HEK293 (cell line): ENCODE data around the gene PDE9A.

Experiments used
- CTCF ChIA-PET: fragments of 350-600 bp; formaldehyde crosslinking; extraction: SDS; loops from one replicate; lab custom pipeline; 2021; ENCODE audit warnings: antibody characterized with exemption; lab: Yijun Ruan, JAX
- POLR2A ChIA-PET: fragments of 300-600 bp; formaldehyde crosslinking; extraction: SDS; loops from one replicate; lab custom pipeline; 2020; ENCODE audit warnings: antibody characterized with exemption, inconsistent platforms; lab: Yijun Ruan, JAX
- H3K27ac ChIP-seq: fragments of 200-500 bp; sonication (Bioruptor generic); 2 replicates; pipeline ENCODE4 v1.5.1; 2014; ENCODE audit warnings: low read depth, low read length, control low read depth, inconsistent platforms; ENCODE audit errors: extremely low read depth
- H3K36me3 ChIP-seq, 2 experiments: fragments of 200-500 bp in 1 of 2; sonication (Bioruptor generic) in 1 of 2; 1 replicate in 1 of 2; 2 replicates in 1 of 2; pipeline ENCODE4 v1.5.1; 2014 to 2017; ENCODE audit warnings: inconsistent platforms in 2 of 2, low read length in 2 of 2; ENCODE audit not compliant: control insufficient read depth in 2 of 2, insufficient read depth in 1 of 2
- H3K4me1 ChIP-seq: fragments of 200-500 bp; sonication (Bioruptor generic); 2 replicates; pipeline ENCODE4 v1.5.1; 2014; ENCODE audit warnings: mild to moderate bottlenecking, low read length, inconsistent platforms; ENCODE audit not compliant: control insufficient read depth, insufficient read depth
- H3K4me3 ChIP-seq: 2 replicates; pipeline ENCODE4 v1.5.1; 2011; ENCODE audit warnings: low read depth, mild to moderate bottlenecking, control low read depth, low read length, moderate library complexity
- H3K9me3 ChIP-seq: fragments of 200-500 bp; sonication (Bioruptor generic); 2 replicates; pipeline ENCODE4 v1.5.1; 2014; ENCODE audit warnings: low read depth, low read length, inconsistent platforms; ENCODE audit not compliant: control insufficient read depth, insufficient read depth
- CTCF ChIP-seq: fragments of 450-650 bp; formaldehyde crosslinking; IDR thresholded peaks from 2 replicates; pipeline ENCODE4 v1.5.1; 2016; ENCODE audit warnings: missing biosample characterization, missing genetic modification characterization
- GLIS1 ChIP-seq: fragments of 450-650 bp; formaldehyde crosslinking; IDR thresholded peaks from 2 replicates; pipeline ENCODE4 v1.5.1; 2016; ENCODE audit warnings: missing biosample characterization, missing genetic modification characterization
- KLF16 ChIP-seq: fragments of 450-650 bp; formaldehyde crosslinking; IDR thresholded peaks from 2 replicates; pipeline ENCODE4 v1.5.1; 2017; ENCODE audit warnings: missing biosample characterization, missing genetic modification characterization
- KLF9 ChIP-seq: fragments of 450-650 bp; formaldehyde crosslinking; IDR thresholded peaks from 2 replicates; pipeline ENCODE4 v1.5.1; 2016; ENCODE audit warnings: missing biosample characterization, missing genetic modification characterization, low read depth
- OSR2 ChIP-seq: fragments of 450-650 bp; formaldehyde crosslinking; IDR thresholded peaks from 2 replicates; pipeline ENCODE4 v1.5.1; 2016; ENCODE audit warnings: missing biosample characterization, missing genetic modification characterization
- ZNF133 ChIP-seq: fragments of 450-650 bp; formaldehyde crosslinking; IDR thresholded peaks from 2 replicates; pipeline ENCODE4 v1.5.1; 2016; ENCODE audit warnings: missing biosample characterization, missing genetic modification characterization
- ZNF138 ChIP-seq: fragments of 450-650 bp; formaldehyde crosslinking; IDR thresholded peaks from 2 replicates; pipeline ENCODE4 v1.5.1; 2016; ENCODE audit warnings: missing biosample characterization, missing genetic modification characterization, borderline replicate concordance
- ZNF140 ChIP-seq: fragments of 450-650 bp; formaldehyde crosslinking; IDR thresholded peaks from 2 replicates; pipeline ENCODE4 v1.5.1; 2016; ENCODE audit warnings: missing biosample characterization, missing genetic modification characterization
- ZNF157 ChIP-seq: fragments of 450-650 bp; formaldehyde crosslinking; IDR thresholded peaks from 2 replicates; pipeline ENCODE4 v1.5.1; 2016; ENCODE audit warnings: missing biosample characterization, missing genetic modification characterization
- ZNF18 ChIP-seq: fragments of 450-650 bp; formaldehyde crosslinking; IDR thresholded peaks from 2 replicates; pipeline ENCODE4 v1.5.1; 2016; ENCODE audit warnings: missing biosample characterization, missing genetic modification characterization
- ZNF311 ChIP-seq: fragments of 450-650 bp; formaldehyde crosslinking; IDR thresholded peaks from 2 replicates; pipeline ENCODE4 v1.5.1; 2017; ENCODE audit warnings: missing biosample characterization, missing genetic modification characterization, borderline replicate concordance
- ZNF37A ChIP-seq: fragments of 450-650 bp; IDR thresholded peaks from 2 replicates; pipeline ENCODE4 v1.5.1; 2018; ENCODE audit warnings: missing biosample characterization, missing genetic modification characterization
- ZNF48 ChIP-seq: fragments of 450-650 bp; formaldehyde crosslinking; IDR thresholded peaks from 2 replicates; pipeline ENCODE4 v1.5.1; 2016; ENCODE audit warnings: missing biosample characterization, missing genetic modification characterization
- ZNF501 ChIP-seq: fragments of 450-650 bp; formaldehyde crosslinking; IDR thresholded peaks from 2 replicates; pipeline ENCODE4 v1.5.1; 2016; ENCODE audit warnings: missing biosample characterization, missing genetic modification characterization
- ZNF561 ChIP-seq: fragments of 450-650 bp; IDR thresholded peaks from 2 replicates; pipeline ENCODE4 v1.5.1; 2018; ENCODE audit warnings: missing biosample characterization, missing genetic modification characterization, borderline replicate concordance
- ZNF626 ChIP-seq: fragments of 450-650 bp; sonication (Bioruptor Pico); formaldehyde crosslinking; IDR thresholded peaks from 2 replicates; pipeline ENCODE4 v1.5.1; 2018; ENCODE audit warnings: missing biosample characterization, missing genetic modification characterization, inconsistent platforms
- ZNF664 ChIP-seq: fragments of 450-650 bp; formaldehyde crosslinking; IDR thresholded peaks from 2 replicates; pipeline ENCODE4 v1.5.1; 2016; ENCODE audit warnings: missing biosample characterization, missing genetic modification characterization
- ZNF692 ChIP-seq: fragments of 450-650 bp; formaldehyde crosslinking; IDR thresholded peaks from 2 replicates; pipeline ENCODE4 v1.5.1; 2016; ENCODE audit warnings: missing biosample characterization, missing genetic modification characterization
- ZNF707 ChIP-seq: fragments of 450-650 bp; formaldehyde crosslinking; IDR thresholded peaks from 2 replicates; pipeline ENCODE4 v1.5.1; 2016; ENCODE audit warnings: missing biosample characterization, missing genetic modification characterization
- ZNF747 ChIP-seq: fragments of 450-650 bp; formaldehyde crosslinking; IDR thresholded peaks from 2 replicates; pipeline ENCODE4 v1.5.1; 2016; ENCODE audit warnings: missing biosample characterization, missing genetic modification characterization
- ZNF830 ChIP-seq: fragments of 450-650 bp; IDR thresholded peaks from 2 replicates; pipeline ENCODE4 v1.5.0; 2018; ENCODE audit warnings: missing biosample characterization, missing genetic modification characterization, low read depth, mild to moderate bottlenecking, moderate library complexity
- TF ChIP-seq, protein P1 (sequence below): fragments of 450-650 bp; formaldehyde crosslinking; IDR thresholded peaks from 2 replicates; pipeline ENCODE4 v1.5.1; 2016; ENCODE audit warnings: missing biosample characterization, missing genetic modification characterization

Gene PDE9A

DNA sequence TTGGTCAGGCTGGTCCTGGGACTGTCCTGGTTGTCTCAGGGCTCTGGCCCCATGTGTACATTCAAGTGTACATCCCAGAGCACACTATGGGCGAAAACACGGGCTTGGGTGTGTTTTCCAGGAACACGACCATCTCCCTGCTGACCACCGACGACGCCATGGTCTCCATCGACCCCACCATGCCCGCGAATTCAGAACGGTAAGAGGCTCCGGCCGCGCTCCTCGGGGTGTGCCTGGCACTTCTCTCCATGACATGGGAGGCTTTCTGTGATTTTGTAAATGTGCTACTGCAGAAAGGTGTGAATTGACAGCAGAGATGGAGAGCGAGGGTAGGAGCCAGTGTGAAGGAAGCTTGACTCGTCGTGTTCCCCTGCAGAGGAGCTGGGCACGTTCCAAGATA lies 34.4 kb downstream of the PDE9A start:
- no peak for TF ChIP-seq ZNF626 (tag by site-specific recombination)
- TF ChIP-seq ZNF18 = peak; percentile 61; the same call in 1 of the 2 replicates
- TF ChIP-seq OSR2 (tag by site-specific recombination) = no peak
- H3K36me3 ChIP-seq = peaks cover 7 to 30% of the 10 kb centered on the region in 2 experiments; a peak in 2 of 3 replicates
- ChIA-PET CTCF (no interaction called here), POLR2A (no interaction called here)
- H3K4me3 ChIP-seq = no peak overlapping the region
- H3K27ac ChIP-seq = no peak overlapping the region
- H3K9me3 ChIP-seq = no peaks in the 10 kb centered on the region
- no peaks in the 10 kb centered on the region for H3K4me1 ChIP-seq

DNA sequence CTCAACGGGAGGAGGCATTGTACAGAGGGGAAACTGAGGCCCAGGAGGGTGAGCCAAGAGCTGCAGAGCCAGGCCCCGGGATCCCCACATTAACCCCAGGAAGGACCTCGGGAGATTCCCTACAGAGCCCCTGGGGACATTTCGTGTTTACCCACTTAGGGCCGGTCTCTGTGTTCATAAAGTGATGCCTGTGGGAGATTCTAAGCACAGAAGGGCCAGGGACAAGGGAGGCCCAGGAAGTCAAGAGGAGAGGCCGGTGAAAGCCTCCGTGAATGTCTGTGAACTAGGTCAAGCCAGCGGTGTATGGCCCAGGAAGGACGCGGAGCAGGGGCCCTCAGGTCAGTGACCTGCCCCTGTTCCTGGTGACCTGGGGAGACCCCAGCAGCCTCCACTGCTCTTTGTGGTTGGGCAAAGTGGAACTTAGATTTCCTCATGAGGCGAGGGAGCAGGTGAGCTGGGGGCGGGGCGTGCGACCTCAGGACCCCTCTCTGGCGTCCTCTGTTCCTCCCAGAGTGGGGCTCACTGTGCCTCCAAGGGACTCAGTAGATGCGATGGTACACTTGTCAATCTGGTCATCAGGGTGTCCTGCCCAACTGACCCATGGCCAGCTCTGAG lies 34.9 kb downstream of the PDE9A start:
- ChIA-PET CTCF (interaction anchor here (1.3 kb wide), 1 partner anchor 92 kb away, joined by 3 read pairs; no protein-coding TSS in a partner anchor), POLR2A (interaction anchor here (0.7 kb wide), 1 partner anchor 36 kb away, joined by 3 read pairs; no protein-coding TSS in a partner anchor)
- H3K9me3 ChIP-seq = no peaks in the 10 kb centered on the region
- TF ChIP-seq ZNF747 (tag by site-specific recombination) = no peak
- no peak for TF ChIP-seq ZNF138 (tag by site-specific recombination)
- TF ChIP-seq, all 188 proteins: peak for 0
- Histone ChIP-seq H3K4me1 (no peaks in the 10 kb centered on the region), H3K27ac (no peak overlapping the region), H3K4me3 (no peak overlapping the region), H3K36me3 (peaks cover 7 to 30% of the 10 kb centered on the region in 2 experiments; a peak in 2 of 3 replicates)

DNA sequence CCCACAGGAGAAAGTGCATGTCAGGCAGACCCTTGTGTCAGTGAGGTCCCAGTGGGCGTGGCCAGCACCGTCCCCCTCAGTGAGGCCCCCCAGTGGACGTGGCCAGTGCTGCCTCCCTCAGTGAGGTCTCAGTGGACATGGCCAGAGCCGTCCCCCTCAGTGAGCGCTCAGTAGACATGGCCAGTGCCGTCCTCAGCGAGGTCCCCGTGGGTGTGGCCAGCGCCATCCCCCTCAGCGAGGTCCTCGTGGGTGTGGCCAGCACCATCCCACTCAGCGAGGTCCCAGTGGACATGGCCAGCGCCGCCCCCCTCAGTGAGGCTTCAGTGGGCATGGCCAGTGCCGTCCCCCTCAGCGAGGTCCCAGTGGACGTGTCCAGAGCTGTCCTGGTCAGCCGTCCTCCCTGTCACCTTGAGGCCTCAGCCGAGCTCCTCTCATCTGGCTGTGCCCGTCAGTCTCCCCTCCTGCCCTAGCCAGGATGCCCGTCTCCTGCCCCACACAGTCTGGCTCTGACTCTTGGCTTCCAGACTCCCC lies 35.5 kb downstream of the PDE9A start:
- POLR2A ChIA-PET = interaction anchor here (0.7 kb wide), 1 partner anchor 36 kb away, joined by 3 read pairs; no protein-coding TSS in a partner anchor
- CTCF ChIA-PET = interaction anchor here (0.5 to 1.3 kb wide), 2 partner anchors 93 to 95 kb away, joined by 3 read pairs; no protein-coding TSS in a partner anchor
- H3K36me3 ChIP-seq = peaks cover 7 to 30% of the 10 kb centered on the region in 2 experiments; a peak in 2 of 3 replicates
- H3K4me1 ChIP-seq = no peaks in the 10 kb centered on the region
- no peaks in the 10 kb centered on the region for H3K9me3 ChIP-seq
- no peak overlapping the region for H3K4me3 ChIP-seq
- no peak overlapping the region for H3K27ac ChIP-seq
- TF ChIP-seq KLF9 = peak; percentile 61
- TF ChIP-seq CTCF (tag by site-specific recombination) = peak; percentile 19; the same call in 1 of the 2 replicates
- no peak for TF ChIP-seq ZNF830

DNA sequence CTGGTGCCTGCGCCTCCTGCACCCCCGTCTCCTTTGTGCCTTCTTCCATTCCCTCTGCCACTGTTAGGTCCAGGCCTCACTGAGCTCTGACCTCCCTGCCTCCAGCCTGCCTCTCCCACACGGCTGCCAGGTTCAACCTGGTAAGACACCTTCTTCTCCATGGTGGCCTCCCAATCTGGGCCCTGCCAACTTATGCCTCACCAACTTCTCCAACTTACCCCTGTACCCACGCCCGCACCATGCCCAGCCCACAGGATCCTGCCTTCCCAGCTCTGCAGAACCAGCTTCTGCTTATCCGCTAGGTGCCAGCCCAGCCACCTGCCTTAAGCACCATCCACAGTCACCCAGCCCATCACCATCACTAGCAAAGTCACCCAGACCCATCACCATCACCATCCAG lies 37.2 kb downstream of the PDE9A start:
- ChIA-PET POLR2A (no interaction called here), CTCF (no interaction called here)
- Histone ChIP-seq H3K36me3 (peaks cover 7 to 30% of the 10 kb centered on the region in 2 experiments; a peak in 2 of 3 replicates), H3K4me1 (no peaks in the 10 kb centered on the region), H3K27ac (no peak overlapping the region), H3K4me3 (no peak overlapping the region), H3K9me3 (no peaks in the 10 kb centered on the region)
- TF ChIP-seq ZNF664 = no peak
- no peak for TF ChIP-seq ZNF157
- TF ChIP-seq ZNF48 (tag by site-specific recombination) = no peak
- no peak for TF ChIP-seq ZNF133 (tag by site-specific recombination)
- TF ChIP-seq ZNF140 (tag by site-specific recombination) = no peak
- no peak for TF ChIP-seq KLF16 (tag by site-specific recombination)
- TF ChIP-seq ZNF37A (tag by site-specific recombination) = no peak
- no peak for TF ChIP-seq ZNF501
- TF ChIP-seq GLIS1 = no peak
- TF ChIP-seq, protein P1, sequence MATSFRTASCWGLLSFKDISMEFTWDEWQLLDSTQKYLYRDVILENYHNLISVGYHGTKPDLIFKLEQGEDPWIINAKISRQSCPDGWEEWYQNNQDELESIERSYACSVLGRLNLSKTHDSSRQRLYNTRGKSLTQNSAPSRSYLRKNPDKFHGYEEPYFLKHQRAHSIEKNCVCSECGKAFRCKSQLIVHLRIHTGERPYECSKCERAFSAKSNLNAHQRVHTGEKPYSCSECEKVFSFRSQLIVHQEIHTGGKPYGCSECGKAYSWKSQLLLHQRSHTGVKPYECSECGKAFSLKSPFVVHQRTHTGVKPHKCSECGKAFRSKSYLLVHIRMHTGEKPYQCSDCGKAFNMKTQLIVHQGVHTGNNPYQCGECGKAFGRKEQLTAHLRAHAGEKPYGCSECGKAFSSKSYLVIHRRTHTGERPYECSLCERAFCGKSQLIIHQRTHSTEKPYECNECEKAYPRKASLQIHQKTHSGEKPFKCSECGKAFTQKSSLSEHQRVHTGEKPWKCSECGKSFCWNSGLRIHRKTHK (tag by site-specific recombination) = no peak
- TF ChIP-seq ZNF561 (tag by site-specific recombination) = no peak
- TF ChIP-seq ZNF707 (tag by site-specific recombination) = no peak
- TF ChIP-seq ZNF311 (tag by site-specific recombination) = no peak
- TF ChIP-seq ZNF692 = no peak
